VCaP (cell line): ENCODE results near the gene GBP7.

Experiments
- H3K27ac ChIP-seq: fragments of 450-650 bp; 2 replicates; pipeline ENCODE4 v1.5.1; 2017
- TF ChIP-seq, protein P1 (sequence below): fragments of 450-650 bp; conservative IDR thresholded peaks from 2 replicates; pipeline ENCODE4 v1.5.1; 2017; ENCODE audit warnings: mild to moderate bottlenecking, moderate library complexity

The GBP7 gene

DNA sequence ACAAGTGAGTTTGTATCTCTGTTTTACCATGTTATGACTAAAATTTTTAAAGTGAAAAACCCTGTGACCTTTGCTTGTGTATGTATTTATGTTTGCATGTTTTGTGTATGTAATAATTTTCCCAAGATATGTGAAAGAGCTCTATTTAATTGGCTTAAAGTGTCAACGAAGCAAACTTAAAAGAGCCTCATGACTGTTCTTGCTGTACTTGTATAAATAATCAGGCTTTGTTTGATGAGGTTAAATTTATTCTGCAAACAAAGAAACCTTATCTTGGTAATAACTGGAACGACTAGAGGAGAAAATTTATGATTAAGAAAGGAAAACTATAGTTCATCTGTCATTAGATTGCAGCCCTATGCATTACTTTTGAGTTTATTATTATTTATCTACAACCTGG lies 6.6 kb downstream of the GBP7 start:
- TF ChIP-seq, protein P1, sequence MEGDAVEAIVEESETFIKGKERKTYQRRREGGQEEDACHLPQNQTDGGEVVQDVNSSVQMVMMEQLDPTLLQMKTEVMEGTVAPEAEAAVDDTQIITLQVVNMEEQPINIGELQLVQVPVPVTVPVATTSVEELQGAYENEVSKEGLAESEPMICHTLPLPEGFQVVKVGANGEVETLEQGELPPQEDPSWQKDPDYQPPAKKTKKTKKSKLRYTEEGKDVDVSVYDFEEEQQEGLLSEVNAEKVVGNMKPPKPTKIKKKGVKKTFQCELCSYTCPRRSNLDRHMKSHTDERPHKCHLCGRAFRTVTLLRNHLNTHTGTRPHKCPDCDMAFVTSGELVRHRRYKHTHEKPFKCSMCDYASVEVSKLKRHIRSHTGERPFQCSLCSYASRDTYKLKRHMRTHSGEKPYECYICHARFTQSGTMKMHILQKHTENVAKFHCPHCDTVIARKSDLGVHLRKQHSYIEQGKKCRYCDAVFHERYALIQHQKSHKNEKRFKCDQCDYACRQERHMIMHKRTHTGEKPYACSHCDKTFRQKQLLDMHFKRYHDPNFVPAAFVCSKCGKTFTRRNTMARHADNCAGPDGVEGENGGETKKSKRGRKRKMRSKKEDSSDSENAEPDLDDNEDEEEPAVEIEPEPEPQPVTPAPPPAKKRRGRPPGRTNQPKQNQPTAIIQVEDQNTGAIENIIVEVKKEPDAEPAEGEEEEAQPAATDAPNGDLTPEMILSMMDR = no peak
- H3K27ac ChIP-seq = peak overlapping the region; percentile 72

DNA sequence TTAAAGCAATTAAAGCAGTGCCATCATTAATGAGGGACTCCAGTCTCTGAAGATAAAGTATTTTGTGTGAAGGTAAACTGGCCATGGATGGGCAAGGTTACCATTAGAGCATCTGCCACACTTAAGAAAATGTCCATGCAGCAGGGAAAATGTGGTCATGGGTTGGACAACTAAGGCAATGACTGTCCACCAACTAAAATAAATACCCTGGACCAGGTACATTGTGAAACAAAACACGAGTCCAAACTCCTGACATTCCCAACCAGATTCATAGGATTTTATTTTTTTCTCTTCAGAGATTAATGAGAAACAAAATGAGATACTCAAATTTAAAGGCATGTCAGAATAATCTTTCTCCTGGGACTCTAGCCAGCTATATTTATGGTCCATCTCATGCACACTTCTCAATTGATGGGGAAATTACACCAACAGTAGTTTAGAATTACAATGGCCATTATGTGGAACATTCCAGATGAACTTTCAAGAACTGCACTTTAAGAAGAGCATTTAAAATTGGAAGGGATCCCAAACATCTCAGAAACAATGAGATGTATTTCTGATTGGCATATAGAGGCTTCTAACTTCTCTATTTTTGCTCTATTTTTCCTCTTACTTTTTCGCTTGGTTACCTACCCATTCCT lies 8.1 kb downstream of the GBP7 start:
- TF ChIP-seq, protein P1 = no peak
- H3K27ac ChIP-seq = peak overlapping the region; percentile 72

DNA sequence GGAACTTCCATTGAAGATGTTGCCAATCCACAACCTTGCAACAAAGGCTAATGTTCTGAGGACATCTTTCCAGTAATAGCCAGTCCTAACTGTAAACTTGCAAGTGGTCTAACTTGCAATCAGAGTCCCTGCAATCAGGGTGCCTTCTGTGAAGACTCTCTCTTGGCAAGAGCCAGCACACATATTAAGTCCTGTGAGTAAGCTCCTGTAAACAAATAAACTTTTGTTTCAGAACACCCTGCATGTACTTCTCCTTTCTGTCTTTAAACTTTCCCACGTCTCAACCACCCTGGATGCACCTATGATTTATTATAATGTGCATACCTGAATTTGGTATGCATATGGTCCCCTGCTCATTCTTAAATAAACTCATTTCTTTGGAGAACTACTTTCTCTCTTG lies 9.1 kb downstream of the GBP7 start:
- peak overlapping the region; percentile 18; the same call in 1 of the 2 replicates for H3K27ac ChIP-seq
- TF ChIP-seq, protein P1 = no peak

DNA sequence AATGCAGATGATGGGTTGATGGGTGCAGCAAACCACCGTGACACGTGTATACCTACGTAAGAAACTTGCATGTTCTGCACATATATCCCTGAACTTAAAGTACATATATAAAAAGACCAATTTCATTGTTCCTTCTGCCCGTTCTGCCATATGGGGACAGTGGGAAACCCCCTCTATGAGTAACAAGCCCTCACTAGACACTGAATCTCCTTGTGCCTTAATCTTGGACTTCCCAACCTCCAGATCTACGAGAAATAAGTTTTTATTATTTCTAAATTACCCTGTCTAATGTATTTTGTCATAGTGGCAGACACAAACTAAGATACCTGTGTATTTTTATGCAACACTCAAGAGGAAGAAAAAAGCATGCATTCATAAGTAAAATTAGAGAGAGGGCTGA lies 10.0 kb downstream of the GBP7 start:
- TF ChIP-seq, protein P1 = no peak
- H3K27ac ChIP-seq = no peak overlapping the region

DNA sequence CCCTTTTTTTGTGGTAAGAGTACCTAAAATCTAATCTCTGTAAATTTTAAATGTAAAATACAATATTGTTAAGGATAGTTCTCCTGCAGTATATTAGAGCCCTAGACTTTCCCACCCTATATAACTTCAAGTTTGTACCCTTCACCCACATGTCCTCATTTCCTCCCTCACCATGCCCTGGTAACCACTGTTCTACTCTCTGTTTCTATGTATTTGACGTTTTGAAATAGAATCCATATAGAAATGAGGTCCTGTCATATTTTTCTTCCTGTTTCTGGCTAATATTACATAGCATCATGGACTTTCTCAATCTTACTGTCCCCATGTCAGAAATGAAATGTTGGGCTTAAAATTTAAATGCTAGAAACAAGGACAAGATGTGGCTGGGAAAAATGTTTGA lies 24.8 kb downstream of the GBP7 start:
- TF ChIP-seq, protein P1 = no peak
- no peak overlapping the region for H3K27ac ChIP-seq

DNA sequence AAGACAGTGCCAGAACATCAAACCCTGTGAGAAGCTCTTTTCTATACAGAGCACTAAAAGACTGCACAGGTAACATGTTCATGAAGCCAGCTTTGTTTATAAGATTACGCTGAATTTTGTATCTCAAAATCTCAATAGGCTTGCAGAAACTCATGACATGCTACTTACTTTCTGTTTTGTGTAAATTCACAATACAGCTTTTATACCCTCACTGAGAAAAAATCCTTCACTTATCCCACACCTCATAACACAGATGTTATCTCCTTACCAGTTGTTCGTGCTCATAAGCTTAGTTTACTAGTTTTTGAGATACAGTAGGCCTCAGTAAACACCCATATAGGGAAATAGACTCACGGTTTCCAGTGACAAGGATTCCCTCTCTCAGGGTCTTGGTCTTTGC lies 25.8 kb downstream of the GBP7 start:
- TF ChIP-seq, protein P1 = no peak
- H3K27ac ChIP-seq = no peak overlapping the region

DNA sequence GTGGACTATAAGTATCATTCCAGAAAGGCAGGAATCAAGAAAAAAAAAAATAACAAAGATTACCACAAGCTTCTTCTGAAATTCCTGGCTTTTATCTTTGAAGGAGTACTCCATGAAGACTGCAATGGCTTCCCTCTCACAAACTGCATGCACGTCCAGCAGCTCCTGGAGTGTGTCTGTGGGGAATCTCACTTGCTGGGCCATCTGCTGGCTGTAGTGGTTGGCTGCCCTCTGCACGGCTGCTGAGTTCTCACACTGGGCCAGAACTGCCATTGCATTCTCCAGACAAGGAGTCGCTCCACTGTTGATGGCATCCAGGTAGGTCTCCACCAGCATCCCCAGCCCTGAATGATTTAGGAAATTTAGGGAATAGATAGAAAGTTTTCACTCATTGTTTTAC lies 26.6 kb downstream of the GBP7 start:
- TF ChIP-seq, protein P1 = peak; percentile 57
- no peak overlapping the region for H3K27ac ChIP-seq
